ENCODE measurements around the gene ETV6.

Gene ETV6

GRCh38 chr12:11849757-11850504, 200.5 kb downstream of the ETV6 start:
- DNase-seq (ENCODE audit: low spot score) = no peak
- no peak for TF ChIP-seq CTCF (IDR thresholded peaks at IDR 0.05; ENCODE audit: extremely low read depth, missing control alignments)

- no peak for TF ChIP-seq CTCF (IDR thresholded peaks at IDR 0.05; ENCODE audit: extremely low read depth, missing control alignments)
- no peak for DNase-seq (ENCODE audit: low spot score)
These were observed 203.7 kb downstream of the ETV6 start for GRCh38 chr12:11853126-11853525.

- DNase-seq (ENCODE audit: low spot score) = no peak
- TF ChIP-seq CTCF (IDR thresholded peaks at IDR 0.05; ENCODE audit: extremely low read depth, missing control alignments) = no peak
These were observed 204.6 kb downstream of the ETV6 start for GRCh38 chr12:11854011-11854499.

- no peak for TF ChIP-seq CTCF (IDR thresholded peaks at IDR 0.05; ENCODE audit: extremely low read depth, missing control alignments)
- peak; percentile 25 for DNase-seq (ENCODE audit: low spot score)
These were observed 206.5 kb downstream of the ETV6 start for GRCh38 chr12:11855983-11856374.

- no peak for TF ChIP-seq CTCF (IDR thresholded peaks at IDR 0.05; ENCODE audit: extremely low read depth, missing control alignments)
- DNase-seq (ENCODE audit: low spot score) = no peak
These were observed 207.5 kb downstream of the ETV6 start for GRCh38 chr12:11856971-11857370.

- DNase-seq (ENCODE audit: low spot score) = no peak
- no peak for TF ChIP-seq CTCF (IDR thresholded peaks at IDR 0.05; ENCODE audit: extremely low read depth, missing control alignments)
These were observed 210.4 kb downstream of the ETV6 start for GRCh38 chr12:11859705-11860425.

GRCh38 chr12:11861155-11861863, 211.8 kb downstream of the ETV6 start:
- no peak for TF ChIP-seq CTCF (IDR thresholded peaks at IDR 0.05; ENCODE audit: extremely low read depth, missing control alignments)
- no peak for DNase-seq (ENCODE audit: low spot score)
